Measurements from ENCODE around the gene SHCBP1L.

DNA sequence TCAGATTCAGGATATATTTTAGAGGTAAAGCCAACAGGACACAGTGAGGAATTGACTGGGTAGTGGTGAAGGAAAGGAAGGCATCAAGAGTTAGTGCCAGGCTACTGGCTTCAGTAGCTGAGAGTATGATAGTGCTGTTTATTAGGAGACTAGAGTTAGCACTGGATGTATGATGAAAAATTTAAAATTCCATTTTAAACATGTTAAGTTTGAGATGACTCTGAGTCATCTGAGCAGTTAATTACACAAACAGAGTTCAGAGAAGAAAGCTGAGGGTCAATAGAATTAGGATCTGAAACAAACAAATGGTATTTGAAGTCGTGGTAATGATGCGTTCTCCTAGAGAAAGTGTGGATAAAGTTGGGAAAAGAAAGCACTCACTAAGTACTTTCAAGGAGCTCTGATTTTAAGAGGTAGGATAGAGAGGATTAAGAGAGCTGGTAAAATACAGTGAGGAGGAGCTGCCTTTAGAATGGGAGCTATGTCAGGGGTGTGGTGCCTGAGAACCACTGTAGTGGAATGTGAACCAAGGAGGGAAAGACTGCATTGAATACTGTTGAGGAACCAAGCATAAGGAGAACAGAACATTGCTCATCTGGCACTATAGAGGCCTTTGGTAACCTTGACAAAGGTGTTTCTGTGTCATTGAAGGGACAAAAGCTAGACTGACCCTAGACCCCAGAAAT lies 21.7 kb upstream of the SHCBP1L start:
- no peak for TF ChIP-seq TARDBP (IDR thresholded peaks at IDR 0.05)
- no peak for TF ChIP-seq NFRKB (IDR thresholded peaks at IDR 0.05)
- no peak for TF ChIP-seq LEF1 (IDR thresholded peaks at IDR 0.05; ENCODE audit: borderline replicate concordance)
- no peak for TF ChIP-seq FOXM1 (IDR thresholded peaks at IDR 0.05; ENCODE audit: borderline replicate concordance)
- TF ChIP-seq SUZ12 (IDR thresholded peaks at IDR 0.05) = no peak
- no peak for TF ChIP-seq ELF4 (IDR thresholded peaks at IDR 0.05)
- TF ChIP-seq BHLHE40 (IDR thresholded peaks at IDR 0.05; ENCODE audit: borderline replicate concordance) = no peak
- no peak for TF ChIP-seq CTBP1 (IDR thresholded peaks at IDR 0.05; ENCODE audit: borderline replicate concordance)
- TF ChIP-seq FOXK2 (IDR thresholded peaks at IDR 0.05) = no peak
- no peak for TF ChIP-seq SP1 (IDR thresholded peaks at IDR 0.05)

Data from HEK293T (cell line).